H9 (cell line): ENCODE results near the gene EDNRB. TPM values are rescaled to one million over a fixed set of nuclear protein-coding genes. Genes with fewer than 3 reads are reported as not detected.

Source experiments
- DNase-seq: peaks from one replicate; pipeline ENCODE4 v3.0.0-alpha.2; 2017
- H2AFZ ChIP-seq: one replicate; pipeline ENCODE4 v1.6.1; 2013; ENCODE audit warnings: mild to moderate bottlenecking, low read length, control low read depth, moderate library complexity
- H2AK5ac ChIP-seq: 2 replicates; pipeline ENCODE4 v1.6.1; 2013; ENCODE audit warnings: low read length, control low read depth, mixed read lengths; ENCODE audit not compliant: insufficient read length
- H2BK120ac ChIP-seq: one replicate; pipeline ENCODE4 v1.6.1; 2013; ENCODE audit warnings: low read depth, mild to moderate bottlenecking, low read length, control low read depth, inconsistent platforms; ENCODE audit not compliant: poor library complexity, severe bottlenecking
- H2BK12ac ChIP-seq: 2 replicates; pipeline ENCODE4 v1.6.1; 2013; ENCODE audit warnings: low read length, control low read depth, mixed read lengths, low read depth; ENCODE audit not compliant: insufficient read length
- H2BK15ac ChIP-seq: 2 replicates; pipeline ENCODE4 v1.6.1; 2013; ENCODE audit warnings: low read depth, low read length, control low read depth
- H2BK20ac ChIP-seq: one replicate; pipeline ENCODE4 v1.6.1; 2013; ENCODE audit warnings: low read depth, mild to moderate bottlenecking, low read length, control low read depth, inconsistent platforms; ENCODE audit not compliant: poor library complexity, severe bottlenecking
- H2BK5ac ChIP-seq: 2 replicates; pipeline ENCODE4 v1.6.1; 2013; ENCODE audit warnings: low read length, control low read depth, mixed read lengths; ENCODE audit not compliant: insufficient read length
- H3K14ac ChIP-seq: 2 replicates; pipeline ENCODE4 v1.6.1; 2013; ENCODE audit warnings: low read length, control low read depth; ENCODE audit not compliant: insufficient read depth
- H3K18ac ChIP-seq: 2 replicates; pipeline ENCODE4 v1.6.1; 2013; ENCODE audit warnings: low read depth, mild to moderate bottlenecking, mixed read lengths, low read length, control low read depth; ENCODE audit not compliant: insufficient read length
- H3K23ac ChIP-seq: 2 replicates; pipeline ENCODE4 v1.6.1; 2013; ENCODE audit warnings: low read length, control low read depth, mixed read lengths, low read depth; ENCODE audit not compliant: insufficient read length
- H3K23me2 ChIP-seq: 2 replicates; pipeline ENCODE4 v1.6.1; 2013; ENCODE audit warnings: low read depth, mild to moderate bottlenecking, mixed read lengths, low read length, control low read depth; ENCODE audit not compliant: insufficient read length, poor library complexity, severe bottlenecking
- H3K27ac ChIP-seq: 2 replicates; pipeline ENCODE4 v1.5.1; 2013; ENCODE audit warnings: low read length, control low read depth, mixed read lengths, low read depth; ENCODE audit not compliant: insufficient read length
- H3K27me3 ChIP-seq: 2 replicates; pipeline ENCODE4 v1.6.1; 2013; ENCODE audit warnings: low read length, control low read depth, inconsistent platforms; ENCODE audit not compliant: insufficient read depth
- H3K4ac ChIP-seq: 2 replicates; pipeline ENCODE4 v1.6.1; 2013; ENCODE audit warnings: low read depth, mild to moderate bottlenecking, control low read depth, inconsistent platforms, low read length, moderate library complexity
- H3K4me1 ChIP-seq: 2 replicates; pipeline ENCODE4 v1.6.1; 2013; ENCODE audit warnings: low read length, control low read depth, inconsistent platforms; ENCODE audit not compliant: insufficient read depth
- H3K4me2 ChIP-seq: 2 replicates; pipeline ENCODE4 v1.6.1; 2013; ENCODE audit warnings: low read length, control low read depth, mixed read lengths; ENCODE audit not compliant: insufficient read length, insufficient read depth
- H3K56ac ChIP-seq: 2 replicates; pipeline ENCODE4 v1.6.1; 2013; ENCODE audit warnings: low read depth, mild to moderate bottlenecking, mixed read lengths, low read length, control low read depth; ENCODE audit not compliant: insufficient read length
- H3K79me1 ChIP-seq: 2 replicates; pipeline ENCODE4 v1.6.1; 2013; ENCODE audit warnings: low read depth, mild to moderate bottlenecking, moderate library complexity, low read length, control low read depth, inconsistent platforms; ENCODE audit not compliant: insufficient read depth, poor library complexity, severe bottlenecking
- H3K79me2 ChIP-seq: 2 replicates; pipeline ENCODE4 v1.6.1; 2013; ENCODE audit warnings: low read length, control low read depth, inconsistent platforms; ENCODE audit not compliant: insufficient read depth
- H3K9ac ChIP-seq: 2 replicates; pipeline ENCODE4 v1.6.1; 2013; ENCODE audit warnings: low read length, control low read depth, mixed read lengths; ENCODE audit not compliant: insufficient read length; ENCODE audit errors: extremely low read depth
- H3K9me3 ChIP-seq: one replicate; pipeline ENCODE4 v1.6.1; 2013; ENCODE audit warnings: low read depth, low read length, inconsistent platforms; ENCODE audit not compliant: control insufficient read depth
- H3T11ph ChIP-seq: one replicate; pipeline ENCODE4 v1.6.1; 2013; ENCODE audit warnings: mild to moderate bottlenecking, low read length, control low read depth, inconsistent platforms
- H4K20me1 ChIP-seq: one replicate; pipeline ENCODE4 v1.6.1; 2013; ENCODE audit not compliant: control insufficient read depth, insufficient read length, insufficient read depth
- H4K5ac ChIP-seq: 2 replicates; pipeline ENCODE4 v1.6.1; 2013; ENCODE audit warnings: low read depth, mild to moderate bottlenecking, mixed read lengths, low read length, control low read depth; ENCODE audit not compliant: insufficient read length
- H4K8ac ChIP-seq: replicated peaks from 2 replicates; pipeline ENCODE4 v1.6.1; 2013; ENCODE audit warnings: low read length, control low read depth, mixed read lengths, low read depth; ENCODE audit not compliant: insufficient read length
- H4K91ac ChIP-seq: 2 replicates; pipeline ENCODE4 v1.6.1; 2013; ENCODE audit warnings: low read depth, mild to moderate bottlenecking, moderate library complexity, mixed read lengths, low read length, control low read depth; ENCODE audit not compliant: insufficient read length
- H3K27ac Mint-ChIP-seq, 3 experiments: 2 replicates in 2 of 3; 3 replicates in 1 of 3; pipeline ENCODE4 v1.8.0; 2020 to 2021; ENCODE audit warnings: mixed read lengths in 3 of 3, mild to moderate bottlenecking in 1 of 3, moderate library complexity in 1 of 3
- H3K27me3 Mint-ChIP-seq: 2 replicates; pipeline ENCODE4 v1.8.0; 2021; ENCODE audit warnings: low read depth, mild to moderate bottlenecking, moderate library complexity, mixed read lengths
- H3K36me3 Mint-ChIP-seq, 3 experiments: 2 replicates in 2 of 3; 3 replicates in 1 of 3; pipeline ENCODE4 v1.8.0; 2020 to 2021; ENCODE audit warnings: low read depth in 3 of 3, mixed read lengths in 3 of 3; ENCODE audit not compliant: insufficient read depth in 1 of 3
- H3K4me1 Mint-ChIP-seq, 2 experiments: 2 replicates each; pipeline ENCODE4 v1.8.0; 2020; ENCODE audit warnings: mixed read lengths in 2 of 2
- H3K4me3 Mint-ChIP-seq, 2 experiments: 2 replicates in 1 of 2; 3 replicates in 1 of 2; pipeline ENCODE4 v1.8.0; 2020 to 2021; ENCODE audit warnings: mild to moderate bottlenecking in 2 of 2, mixed read lengths in 2 of 2, moderate library complexity in 1 of 2
- H3K9me3 Mint-ChIP-seq, 2 experiments: 2 replicates in 1 of 2; 3 replicates in 1 of 2; pipeline ENCODE4 v1.8.0; 2020; ENCODE audit warnings: mild to moderate bottlenecking in 2 of 2, mixed read lengths in 2 of 2, moderate library complexity in 1 of 2
- CTCF ChIP-seq: fragments of 200-600 bp; sonication (generic); conservative IDR thresholded peaks from 3 replicates; pipeline ENCODE4 v1.8.0; 2021; ENCODE audit warnings: antibody characterized with exemption, mild to moderate bottlenecking
- WGBS: extraction: QIAGEN DNeasy Blood & Tissue Kit; methylation state at CpG from one replicate; pipeline ENCODE4 v1.1.7; 2013; ENCODE audit warnings: missing lambda C conversion rate, low lambda C conversion rate, mixed read lengths; ENCODE audit not compliant: insufficient read length; ENCODE audit errors: extremely low coverage; 5-methylcytosine and 5-hydroxymethylcytosine counted together
- total RNA-seq: library from RNA; stranded (reverse); gene quantifications from 2 replicates; pipeline ENCODE4 v1.2.1, GENCODE V29; 2021

Gene EDNRB
- total RNA-seq, 1 experiment from 2014 or later: 6.6 TPM

GRCh38 chr13:77874406-77874805, 44.2 kb downstream of the EDNRB start:
- Histone ChIP-seq H3K23ac (no peak overlapping the region), H3K9ac (no peak overlapping the region), H3K56ac (no peak overlapping the region), H3K79me1 (no peaks in the 10 kb centered on the region), H4K91ac (no peak overlapping the region), H4K20me1 (no peaks in the 10 kb centered on the region), H4K8ac (no peak overlapping the region), H2BK12ac (no peak overlapping the region), H3K4me1 (no peaks in the 10 kb centered on the region), H3K27me3 (no peaks in the 10 kb centered on the region), H3K79me2 (no peaks in the 10 kb centered on the region), H3K27ac (no peak overlapping the region), H2BK15ac (no peak overlapping the region), H3K4ac (no peak overlapping the region), H4K5ac (no peak overlapping the region), H3K23me2 (no peaks in the 10 kb centered on the region), H2BK20ac (no peak overlapping the region), H2AK5ac (no peak overlapping the region), H3T11ph (no peak overlapping the region), H3K14ac (no peak overlapping the region), H3K18ac (no peak overlapping the region), H2AFZ (no peak overlapping the region), H2BK120ac (no peak overlapping the region), H2BK5ac (no peak overlapping the region), H3K4me2 (no peak overlapping the region), H3K9me3 (no peaks in the 10 kb centered on the region)
- peaks cover 0 to 6% of the 10 kb centered on the region in 2 experiments; a peak in 3 of 5 replicates for H3K9me3 Mint-ChIP-seq
- DNase-seq: no peak
- H3K4me3 Mint-ChIP-seq: no peak overlapping the region
- H3K4me1 Mint-ChIP-seq: peaks cover 6 to 7% of the 10 kb centered on the region in 2 experiments
- H3K27ac Mint-ChIP-seq: no peak overlapping the region
- TF ChIP-seq CTCF: no peak
- H3K27me3 Mint-ChIP-seq: no peaks in the 10 kb centered on the region
- peaks cover 0 to 13% (median 0%) of the 10 kb centered on the region in 3 experiments; a peak in 3 of 7 replicates for H3K36me3 Mint-ChIP-seq
- WGBS: no CpG with 5 or more reads among the region's 4 CpGs
